Measurements from ENCODE around the gene MTO1.
"Not testable (repeated sequence)": the region's sequence is repeated elsewhere in the genome, so short reads cannot be mapped to it uniquely, and the experiment has no call there.

Gene MTO1, protein sequence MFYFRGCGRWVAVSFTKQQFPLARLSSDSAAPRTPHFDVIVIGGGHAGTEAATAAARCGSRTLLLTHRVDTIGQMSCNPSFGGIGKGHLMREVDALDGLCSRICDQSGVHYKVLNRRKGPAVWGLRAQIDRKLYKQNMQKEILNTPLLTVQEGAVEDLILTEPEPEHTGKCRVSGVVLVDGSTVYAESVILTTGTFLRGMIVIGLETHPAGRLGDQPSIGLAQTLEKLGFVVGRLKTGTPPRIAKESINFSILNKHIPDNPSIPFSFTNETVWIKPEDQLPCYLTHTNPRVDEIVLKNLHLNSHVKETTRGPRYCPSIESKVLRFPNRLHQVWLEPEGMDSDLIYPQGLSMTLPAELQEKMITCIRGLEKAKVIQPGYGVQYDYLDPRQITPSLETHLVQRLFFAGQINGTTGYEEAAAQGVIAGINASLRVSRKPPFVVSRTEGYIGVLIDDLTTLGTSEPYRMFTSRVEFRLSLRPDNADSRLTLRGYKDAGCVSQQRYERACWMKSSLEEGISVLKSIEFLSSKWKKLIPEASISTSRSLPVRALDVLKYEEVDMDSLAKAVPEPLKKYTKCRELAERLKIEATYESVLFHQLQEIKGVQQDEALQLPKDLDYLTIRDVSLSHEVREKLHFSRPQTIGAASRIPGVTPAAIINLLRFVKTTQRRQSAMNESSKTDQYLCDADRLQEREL

DNA sequence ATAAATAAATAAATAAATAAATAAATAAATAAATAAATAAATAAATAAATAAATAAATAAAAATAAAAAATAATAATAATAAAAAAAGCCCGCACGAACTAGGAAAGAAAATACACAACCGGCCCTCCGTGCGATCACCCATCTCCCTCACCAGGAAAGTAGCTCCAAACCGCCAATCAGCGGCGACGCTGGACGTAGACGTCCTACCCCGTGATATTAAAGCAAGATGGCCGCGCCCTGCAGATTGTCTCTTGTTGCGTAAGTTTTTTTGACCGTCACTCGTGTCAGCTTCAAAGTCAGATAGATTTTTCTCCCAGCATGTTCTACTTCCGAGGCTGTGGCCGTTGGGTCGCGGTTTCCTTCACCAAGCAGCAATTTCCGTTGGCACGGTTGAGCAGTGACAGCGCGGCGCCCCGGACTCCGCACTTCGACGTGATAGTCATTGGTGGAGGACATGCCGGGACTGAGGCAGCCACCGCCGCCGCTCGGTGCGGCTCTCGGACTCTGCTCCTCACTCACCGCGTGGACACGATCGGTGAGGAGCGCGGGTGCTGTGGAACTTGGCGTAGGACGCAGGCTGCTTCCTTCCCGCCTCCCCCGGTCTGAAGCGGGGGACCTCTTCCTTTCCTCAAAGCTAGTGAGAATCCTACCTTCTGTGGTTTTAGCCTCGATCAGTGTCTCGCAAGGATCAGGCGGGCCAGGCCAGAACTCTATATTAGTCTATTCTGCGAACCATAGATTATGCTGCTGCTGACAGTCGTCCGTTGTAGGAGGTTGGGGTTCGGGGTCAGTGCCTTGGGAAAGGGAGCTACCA, at the start of gene MTO1:
Gene MTO1 (plus strand): TSS at position 201 of the 814 bp plus-strand sequence. CDS start 118 bp downstream, at position 319.
- peak; percentile 73 for DNase-seq (ENCODE audit: low read depth)

DNA sequence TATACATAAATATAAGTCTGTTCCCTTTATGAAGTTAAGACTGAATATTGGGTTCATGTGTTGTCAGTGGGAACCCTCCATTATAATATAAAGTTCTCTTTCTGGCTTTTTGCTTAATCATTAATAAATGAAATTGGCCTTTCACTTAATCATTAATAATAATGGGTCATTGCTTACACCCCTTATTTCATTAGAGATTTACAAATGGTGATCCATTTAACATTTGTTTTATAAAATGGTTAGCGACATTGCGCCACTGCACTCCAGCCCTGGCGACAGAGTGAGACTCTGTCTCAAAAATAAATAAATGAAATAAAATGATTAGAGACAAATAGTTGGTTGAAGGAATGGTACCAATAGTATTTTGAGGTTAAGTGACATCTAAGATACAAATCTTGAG, 48.4 kb upstream of the MTO1 start:
- no peak for DNase-seq (ENCODE audit: low read depth)

DNA sequence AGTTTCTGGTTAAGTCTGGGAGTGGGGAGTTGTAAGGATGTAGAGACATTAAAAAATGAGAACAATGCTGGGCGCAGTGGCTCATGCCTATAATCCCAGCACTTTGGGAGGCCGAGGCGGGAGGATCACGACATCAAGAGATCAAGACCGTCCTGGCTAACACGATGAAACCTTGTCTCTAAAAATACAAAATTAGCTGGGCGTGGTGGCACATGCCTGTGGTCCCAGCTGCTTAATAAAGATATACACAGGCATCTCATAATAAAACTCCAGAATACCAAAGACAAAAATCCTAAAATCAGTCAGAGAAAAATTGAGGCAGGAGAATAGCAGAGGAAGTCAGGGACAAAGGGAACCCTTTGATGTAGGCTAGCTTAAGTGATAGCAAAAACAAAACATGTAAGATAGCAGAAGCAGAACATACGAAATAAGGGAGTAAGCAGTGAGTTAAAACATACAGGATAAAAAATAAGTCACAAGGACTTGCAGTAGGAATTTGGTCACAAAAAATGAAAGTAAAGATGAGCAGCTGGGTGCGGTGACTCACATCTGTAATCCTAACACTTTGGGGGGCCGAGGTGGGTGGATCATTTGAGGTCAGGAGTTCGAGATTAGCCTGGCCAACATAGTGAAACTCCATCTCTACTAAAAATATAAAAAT, 43.3 kb upstream of the MTO1 start:
- no peak for DNase-seq (ENCODE audit: low read depth)

DNA sequence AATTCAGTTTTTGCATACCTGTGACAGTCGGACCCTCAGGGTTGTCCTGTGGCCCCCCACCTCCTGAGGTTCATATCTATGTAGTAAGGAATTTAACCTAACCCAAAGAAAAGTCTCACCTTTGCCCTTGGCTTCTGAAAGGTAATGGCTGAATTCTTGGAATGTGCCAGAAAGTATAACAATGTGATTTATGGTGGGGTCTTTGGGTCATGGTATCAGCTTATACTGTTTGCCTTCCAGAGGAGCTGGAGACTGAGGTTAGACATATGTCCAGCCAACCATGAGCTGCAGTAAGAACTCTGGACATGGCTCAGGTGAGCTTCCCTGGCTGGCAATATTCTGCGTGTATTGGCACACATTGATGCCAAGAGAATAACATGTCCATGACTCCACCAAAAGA, 40.0 kb upstream of the MTO1 start:
- no peak for DNase-seq (ENCODE audit: low read depth)

DNA sequence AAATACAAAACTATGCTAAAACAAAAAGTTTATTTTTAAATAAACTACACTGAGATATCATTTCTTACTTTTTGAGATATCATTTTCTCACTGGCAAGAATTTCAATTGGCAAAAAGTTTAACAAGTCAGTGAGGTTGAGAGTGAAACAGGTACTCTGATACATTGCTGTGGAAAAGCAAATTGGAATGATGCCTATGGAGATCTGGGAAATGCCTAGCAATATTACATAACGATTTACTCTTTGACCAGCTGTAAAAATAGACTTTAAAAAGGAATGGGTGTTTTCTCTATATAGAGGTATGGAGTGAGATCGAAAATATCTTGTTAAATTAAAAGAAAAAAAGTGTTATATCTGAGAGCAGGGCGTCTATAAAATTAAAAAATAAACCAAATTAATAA, 26.3 kb upstream of the MTO1 start:
- no peak for DNase-seq (ENCODE audit: low read depth)

DNA sequence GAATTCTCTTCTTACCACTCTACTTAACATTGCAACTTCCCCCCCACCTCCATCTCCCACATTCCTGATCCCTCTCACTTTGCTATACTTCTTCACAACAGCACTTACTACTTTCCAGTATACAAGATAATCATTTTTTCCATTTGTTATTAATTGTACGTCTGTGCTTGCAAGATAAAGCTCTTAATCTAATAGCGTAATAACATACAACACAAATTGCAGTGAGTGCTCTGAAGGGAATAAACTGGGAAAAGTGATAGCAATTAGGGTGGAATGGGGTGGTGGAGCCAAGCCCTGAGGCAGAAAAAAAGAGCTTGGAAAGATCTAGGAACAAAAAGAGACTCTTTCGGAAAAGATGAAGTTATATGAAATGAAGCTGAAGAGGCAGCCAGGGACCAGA, 18.0 kb upstream of the MTO1 start:
- no peak for DNase-seq (ENCODE audit: low read depth)

DNA sequence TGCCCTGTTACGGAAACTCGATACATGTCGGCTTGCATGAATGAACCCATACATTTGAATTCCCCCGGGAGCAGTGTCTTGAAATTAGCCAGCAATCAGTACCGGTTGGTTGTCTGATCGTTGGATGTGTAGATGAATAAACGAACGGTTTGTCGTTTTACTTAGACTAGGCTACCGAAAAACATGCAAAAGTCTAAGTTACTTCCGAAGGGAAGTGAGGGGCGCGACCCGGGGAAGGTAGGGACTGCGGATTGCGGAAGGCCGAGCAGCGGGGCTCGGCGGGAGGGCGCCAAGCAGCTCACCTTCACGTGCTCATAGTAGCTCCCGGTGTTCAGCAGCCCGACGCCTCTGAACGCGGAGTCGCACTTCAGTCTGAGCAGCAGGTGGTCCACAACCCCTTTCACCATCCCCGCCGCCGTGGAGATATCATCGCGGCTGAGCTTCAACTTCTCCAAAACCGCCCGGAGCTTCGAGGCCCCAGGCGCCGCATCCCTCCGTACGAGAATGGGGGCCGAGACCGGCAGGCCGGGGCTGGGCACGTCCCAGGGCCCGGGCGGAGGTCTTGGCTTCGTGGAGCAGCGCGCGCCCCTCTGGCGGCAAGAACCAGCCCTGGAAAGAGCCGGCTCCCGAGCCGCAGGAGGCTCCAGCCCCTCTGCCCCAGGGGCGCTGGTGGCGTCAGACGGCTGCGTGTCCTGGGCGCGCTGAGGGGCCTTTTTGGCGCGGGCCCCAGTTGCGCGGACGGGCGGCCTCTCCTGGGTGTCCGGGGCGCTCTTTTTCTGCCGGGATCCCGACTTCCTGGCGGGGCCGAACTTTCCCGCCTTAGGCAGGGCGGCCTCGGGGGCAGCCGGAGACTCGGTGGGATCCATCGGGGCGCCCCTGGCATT, 10.1 kb upstream of the MTO1 start:
- peak; percentile 26 for DNase-seq (ENCODE audit: low read depth)

DNA sequence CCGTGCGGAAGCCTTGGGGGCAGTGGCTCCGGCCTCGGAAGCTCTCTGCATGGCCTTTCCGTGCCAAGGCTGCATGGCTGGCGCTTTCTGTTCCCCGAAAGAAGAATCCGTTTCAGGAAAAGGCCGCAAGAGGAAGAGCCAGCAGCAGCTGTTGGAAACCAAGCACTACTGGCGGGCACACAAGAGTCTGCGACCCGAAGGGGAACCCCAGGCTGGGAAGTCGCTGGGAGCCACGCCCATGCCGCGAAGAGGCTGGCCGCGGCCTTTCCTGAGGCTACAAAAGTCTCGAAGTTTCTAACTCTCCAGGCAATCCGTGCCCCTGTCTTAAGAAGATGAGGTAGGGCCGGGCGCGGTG, 9.5 kb upstream of the MTO1 start, which contains the start of gene CGAS:
Gene CGAS (minus strand): TSS at position 191 of the 355 bp plus-strand sequence. CDS start 116 bp downstream, at position 75.
- peak; percentile 63 for DNase-seq (ENCODE audit: low read depth)

DNA sequence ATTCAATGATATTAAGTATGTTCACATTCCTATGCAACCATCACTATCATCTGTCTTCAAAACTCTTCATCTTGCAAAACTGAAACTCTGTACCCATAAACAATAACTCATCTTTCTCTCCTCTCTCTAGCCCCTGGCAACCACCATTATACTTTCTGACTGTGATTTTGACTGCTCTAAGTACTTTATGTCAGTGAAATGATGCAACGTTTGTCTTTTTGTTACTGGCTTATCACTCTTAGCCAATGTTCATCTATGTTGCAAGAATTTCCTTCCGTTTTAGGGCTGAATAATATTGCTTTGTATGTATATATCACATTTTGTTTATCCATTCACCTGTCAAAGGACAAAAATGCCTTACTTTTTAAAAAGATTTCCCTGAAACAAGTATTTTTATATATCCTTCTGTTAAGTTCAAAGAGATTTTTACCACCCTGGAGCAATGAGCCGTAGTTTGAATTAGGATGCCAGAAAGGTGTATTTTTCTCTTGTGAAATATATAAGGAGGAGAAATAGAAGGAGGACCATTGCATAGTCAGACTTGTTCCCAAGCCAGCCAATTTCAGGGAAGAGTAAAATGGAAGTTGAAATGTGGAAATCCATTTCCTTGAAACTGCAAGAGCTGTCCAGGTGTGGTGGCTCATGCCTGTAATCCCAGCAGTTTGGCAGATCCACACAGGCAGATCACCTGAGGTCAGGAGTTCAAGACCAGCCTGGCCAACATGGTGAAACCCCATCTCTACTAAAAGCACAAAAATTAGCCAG, 5.5 kb upstream of the MTO1 start:
- no peak for DNase-seq (ENCODE audit: low read depth)

DNA sequence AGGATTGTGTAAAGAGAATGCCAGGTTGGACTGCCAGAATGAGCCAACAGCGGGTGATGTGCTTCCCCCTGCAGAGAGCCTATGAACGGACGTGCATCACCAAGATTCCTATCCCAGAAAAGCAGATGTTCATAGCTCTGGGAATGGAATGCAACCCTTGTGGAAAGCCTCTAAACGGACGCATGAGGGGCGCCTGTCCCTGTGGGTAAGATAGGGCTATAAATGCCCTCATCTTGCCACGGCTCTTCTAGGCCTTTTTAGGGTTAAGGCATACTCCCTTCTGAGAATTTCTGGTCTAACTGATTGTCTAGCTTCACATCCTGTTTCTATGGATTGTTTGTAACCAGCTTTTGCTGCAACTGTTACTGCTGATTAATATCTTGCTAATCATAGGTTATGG, 2.1 kb upstream of the MTO1 start:
- DNase-seq (ENCODE audit: low read depth) = not testable (repeated sequence)

DNA sequence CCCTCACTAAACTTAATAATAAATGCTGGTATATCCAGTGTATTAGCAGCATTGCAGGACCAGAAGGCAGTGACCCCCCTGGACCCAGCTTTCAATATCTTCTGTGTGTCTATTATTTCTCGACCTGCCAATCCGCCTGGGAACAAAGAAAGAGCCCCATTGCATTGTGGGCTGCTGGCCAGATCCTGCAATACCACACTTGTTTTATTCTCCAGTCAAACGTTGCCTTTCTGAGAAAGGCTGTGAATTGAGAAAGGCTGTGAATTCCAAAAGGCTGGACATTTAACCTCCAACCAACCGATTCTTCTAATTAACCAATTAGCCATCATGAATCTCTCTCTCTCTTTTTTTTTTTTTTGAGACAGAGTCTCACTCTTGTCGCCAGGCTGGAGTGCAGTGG, 1.5 kb upstream of the MTO1 start:
- DNase-seq (ENCODE audit: low read depth) = no peak

DNA sequence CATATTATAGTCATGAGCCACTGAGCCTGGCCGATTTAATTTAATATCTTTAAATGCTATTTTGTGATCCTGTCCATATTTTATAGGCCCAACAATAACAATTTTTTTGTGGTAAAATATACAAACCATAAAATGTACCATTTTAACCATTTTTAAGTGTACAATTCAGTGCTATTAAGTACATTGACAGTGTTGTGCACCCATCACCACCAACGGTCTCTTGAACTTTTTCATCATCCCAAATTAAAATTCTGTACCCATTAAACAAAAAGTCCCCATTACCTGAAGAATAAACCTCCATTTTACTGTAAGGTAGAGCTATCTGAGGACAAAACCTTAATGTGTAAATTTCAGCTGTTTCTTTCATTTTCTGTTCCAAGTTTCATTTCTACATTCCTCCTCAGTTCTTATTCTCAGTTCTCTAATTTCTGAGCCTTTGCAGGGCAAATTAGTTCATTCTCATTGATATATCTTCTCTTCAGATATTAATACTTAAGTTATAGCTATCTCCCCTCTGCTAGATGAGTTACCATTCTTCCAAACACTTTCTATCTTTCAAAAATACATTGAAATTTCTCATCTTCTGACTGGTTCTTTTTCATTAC, 10.3 kb downstream of the MTO1 start:
- no peak for DNase-seq (ENCODE audit: low read depth)

DNA sequence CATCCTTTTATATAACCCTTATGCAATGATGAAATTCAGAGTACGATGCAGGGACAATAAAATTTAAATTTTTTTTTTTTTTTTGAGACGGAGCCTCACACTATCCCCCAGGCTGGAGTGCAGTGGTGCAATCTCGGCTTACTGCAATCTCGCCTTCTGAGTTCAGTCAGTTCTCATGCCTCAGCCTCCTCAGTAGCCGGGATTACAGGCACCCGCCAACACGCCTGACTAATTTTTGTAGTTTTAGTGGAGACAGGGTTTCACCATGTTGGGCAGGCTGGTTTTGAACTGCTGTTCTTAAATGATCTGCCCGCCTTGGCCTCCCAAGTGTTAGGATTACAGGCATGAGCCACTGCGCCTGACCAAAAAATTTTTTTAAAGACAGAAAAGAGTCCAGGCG, 15.2 kb downstream of the MTO1 start:
- no peak for DNase-seq (ENCODE audit: low read depth)

DNA sequence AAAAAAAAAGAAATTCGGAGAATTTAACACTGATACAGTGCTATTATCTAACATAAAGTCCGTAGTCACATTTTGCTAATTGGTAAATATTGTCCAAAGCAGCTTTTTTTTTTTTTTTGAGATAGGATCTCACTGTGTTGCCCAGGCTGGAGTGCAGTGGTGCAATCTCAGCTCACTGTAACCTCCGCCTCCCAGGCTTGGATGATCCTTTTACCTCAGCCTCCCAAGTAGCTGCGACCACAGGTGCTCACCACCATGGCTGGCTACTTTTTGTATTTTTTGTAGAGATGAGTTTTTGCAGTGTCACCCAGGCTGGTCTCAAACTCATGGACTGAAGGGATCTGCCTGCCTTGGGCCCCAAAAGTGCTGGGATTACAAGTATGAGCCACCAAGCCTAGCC, 15.9 kb downstream of the MTO1 start:
- DNase-seq (ENCODE audit: low read depth) = no peak

DNA sequence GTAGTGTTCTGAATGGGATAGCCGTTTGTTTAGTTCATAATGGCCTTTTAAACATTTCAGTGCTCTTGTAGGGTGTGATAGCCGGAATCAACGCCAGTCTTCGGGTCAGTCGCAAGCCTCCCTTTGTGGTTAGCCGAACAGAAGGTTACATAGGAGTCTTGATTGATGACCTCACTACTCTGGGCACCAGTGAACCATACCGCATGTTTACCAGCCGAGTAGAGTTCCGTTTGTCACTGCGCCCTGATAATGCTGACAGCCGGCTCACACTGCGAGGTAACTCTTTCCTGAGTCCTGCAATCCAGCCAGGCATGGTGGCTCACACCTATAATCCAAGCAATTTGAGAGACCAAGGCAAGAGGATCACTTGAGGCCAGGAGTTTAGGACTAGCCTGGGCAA, 20.4 kb downstream of the MTO1 start:
- no peak for DNase-seq (ENCODE audit: low read depth)

DNA sequence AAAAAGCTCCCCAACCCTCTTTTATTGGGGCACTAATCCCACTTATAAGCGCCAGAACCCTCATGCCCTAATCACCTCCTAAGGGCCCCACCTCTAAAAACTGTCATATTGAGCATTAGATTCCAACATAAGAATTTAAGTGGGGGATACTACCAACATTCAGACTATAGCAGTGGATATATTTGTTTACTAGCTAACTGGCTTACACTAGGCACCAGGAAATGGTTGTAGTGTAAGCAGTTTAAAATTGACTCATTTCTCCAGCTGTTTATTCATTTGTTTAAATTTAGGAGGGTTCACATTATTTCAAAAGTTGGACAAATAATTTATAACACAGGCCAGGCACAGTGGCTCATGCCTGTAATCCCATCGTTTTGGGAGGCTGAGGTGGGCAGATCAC, 22.9 kb downstream of the MTO1 start:
- no peak for DNase-seq (ENCODE audit: low read depth)

DNA sequence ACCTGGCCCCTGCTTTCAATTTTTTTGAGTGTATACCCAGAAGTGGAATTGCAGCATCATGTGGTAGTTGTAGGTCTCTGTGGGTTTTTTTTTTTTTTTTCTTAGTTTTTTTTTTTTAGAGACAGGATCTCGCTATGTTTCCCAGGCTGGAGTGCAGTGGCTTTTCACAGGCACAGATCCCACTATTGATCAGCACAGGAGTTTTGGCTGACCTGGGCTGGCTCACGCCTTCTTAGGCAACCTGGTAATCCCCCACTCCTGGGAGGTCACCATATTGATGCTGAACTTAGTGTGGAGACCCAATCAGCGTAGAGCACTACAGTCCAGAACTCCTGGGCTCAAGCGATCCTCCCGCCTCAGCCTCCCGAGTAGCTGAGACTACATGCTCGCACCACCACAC, 25.9 kb downstream of the MTO1 start:
- DNase-seq (ENCODE audit: low read depth) = no peak

DNA sequence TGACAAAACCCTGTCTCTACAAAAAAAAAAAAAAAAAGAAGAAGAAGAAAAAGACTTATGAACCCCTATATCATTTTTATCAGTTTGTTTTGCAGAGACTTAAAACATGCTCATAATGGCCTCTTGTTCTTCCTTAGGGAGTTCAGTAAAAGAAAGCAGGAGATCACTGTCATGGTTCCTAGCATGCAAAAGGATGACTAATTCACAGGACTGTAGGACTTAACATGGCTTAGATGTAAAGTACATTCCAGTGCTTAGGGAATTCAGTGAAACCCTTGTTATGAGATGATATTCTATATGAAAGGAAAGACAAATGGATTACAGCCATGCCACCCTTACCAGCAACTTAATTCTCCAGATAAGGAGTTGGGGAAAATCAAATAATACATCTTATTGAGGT, 29.8 kb downstream of the MTO1 start:
- DNase-seq (ENCODE audit: low read depth) = no peak

DNA sequence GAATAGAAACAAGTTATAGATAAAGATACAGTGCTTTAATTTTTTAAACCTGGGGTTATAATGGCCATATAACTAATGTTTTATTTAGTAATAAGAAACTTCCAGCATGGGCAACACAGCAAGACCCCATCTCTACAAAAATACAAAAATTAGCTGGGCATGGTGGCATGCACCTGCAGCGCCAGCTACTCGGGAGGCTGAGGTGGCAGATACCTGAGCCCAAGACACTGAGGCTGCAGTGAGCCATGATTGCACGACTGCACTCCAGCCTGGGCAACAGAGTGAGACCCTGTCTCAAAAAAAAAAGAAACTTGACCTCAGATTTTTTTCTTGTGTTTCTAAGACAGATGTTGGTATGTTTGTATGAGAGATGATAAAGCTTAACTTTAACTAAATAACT, 36.4 kb downstream of the MTO1 start:
- DNase-seq (ENCODE audit: low read depth) = no peak
